Activated T-cell treated with anti-CD3 and anti-CD28 coated beads, Interleukin-2, amount 50 U/mL, for 48 hours (primary cell): Measurements from ENCODE around the gene ZNF776.
"Not testable (repeated sequence)": the region's sequence is repeated elsewhere in the genome, so short reads cannot be mapped to it uniquely, and the experiment has no call there.

Experiments
- DNase-seq, 2 experiments: peaks; one replicate each; pipeline ENCODE4 v3.0.0-alpha.2; 2020

ZNF776 gene

GRCh38 chr19:57779220-57779845 lies 32.7 kb downstream of the ZNF776 start:
- DNase-seq: no peak

DNA sequence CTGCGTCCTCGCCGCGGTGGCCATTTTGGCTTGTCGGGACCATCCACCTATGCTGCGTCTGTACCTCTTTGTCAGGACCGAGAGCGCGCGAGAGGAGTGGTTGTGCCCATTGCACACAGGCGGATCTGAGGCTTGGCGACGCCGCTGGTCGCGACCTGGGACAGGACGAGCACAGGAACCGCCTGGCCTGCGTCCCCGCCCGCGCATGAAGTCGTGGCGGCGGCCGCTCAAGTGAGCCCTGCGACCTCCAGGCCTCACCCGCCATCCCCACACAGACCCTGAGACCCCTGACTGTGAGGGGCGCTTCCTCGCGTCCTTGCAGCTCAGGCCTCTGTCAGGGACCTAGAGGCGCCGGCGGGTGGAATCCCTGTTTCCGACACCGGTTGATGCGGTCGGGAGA lies 39.7 kb downstream of the ZNF776 start:
- no peak for DNase-seq

DNA sequence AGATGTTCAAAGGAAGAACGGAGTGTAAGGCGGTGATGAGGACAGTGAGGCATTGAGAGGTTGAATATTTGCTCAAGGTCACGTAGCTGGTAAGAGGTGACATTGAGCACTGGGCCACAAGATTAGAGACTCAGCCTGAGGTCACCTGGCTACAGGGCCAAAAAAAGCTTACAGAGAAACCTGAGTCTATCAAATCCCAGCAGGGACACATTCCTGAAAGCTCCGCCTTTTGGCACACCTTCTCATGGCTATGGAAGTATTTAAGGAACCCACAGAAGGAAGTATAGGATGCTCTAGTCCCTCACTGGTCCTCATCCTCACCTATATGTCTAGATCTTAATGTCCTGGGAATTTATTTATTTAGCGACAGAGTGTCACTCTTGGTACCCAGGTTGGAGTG lies 40.3 kb downstream of the ZNF776 start:
- DNase-seq: no peak

GRCh38 chr19:57788114-57788692 lies 41.6 kb downstream of the ZNF776 start:
- DNase-seq: no peak

DNA sequence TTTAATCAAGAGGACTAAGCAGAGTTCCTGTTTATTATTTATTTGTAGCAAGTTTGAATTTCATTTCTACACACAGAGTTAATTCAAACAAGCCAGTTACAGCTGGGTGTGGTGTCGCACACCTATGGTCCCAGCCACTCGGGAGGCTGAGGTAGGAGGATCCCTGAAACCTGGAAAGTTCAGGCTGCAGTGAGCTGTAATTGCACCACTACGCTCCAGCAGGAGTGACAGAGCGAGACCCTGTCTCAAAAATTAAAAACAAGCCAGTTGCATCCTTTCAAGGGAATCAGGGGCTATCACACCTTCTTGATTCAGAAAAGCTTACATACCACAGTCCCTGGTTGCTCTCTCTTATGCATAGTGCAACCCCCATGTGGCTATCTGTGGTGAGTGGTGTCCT lies 42.7 kb downstream of the ZNF776 start:
- no peak for DNase-seq

GRCh38 chr19:57796580-57796979 lies 50.0 kb downstream of the ZNF776 start:
- DNase-seq: not testable (repeated sequence)

- DNase-seq: no peak
These were observed 54.1 kb downstream of the ZNF776 start for GRCh38 chr19:57800696-57801095.

GRCh38 chr19:57802269-57802668 lies 55.7 kb downstream of the ZNF776 start:
- no peak for DNase-seq

DNA sequence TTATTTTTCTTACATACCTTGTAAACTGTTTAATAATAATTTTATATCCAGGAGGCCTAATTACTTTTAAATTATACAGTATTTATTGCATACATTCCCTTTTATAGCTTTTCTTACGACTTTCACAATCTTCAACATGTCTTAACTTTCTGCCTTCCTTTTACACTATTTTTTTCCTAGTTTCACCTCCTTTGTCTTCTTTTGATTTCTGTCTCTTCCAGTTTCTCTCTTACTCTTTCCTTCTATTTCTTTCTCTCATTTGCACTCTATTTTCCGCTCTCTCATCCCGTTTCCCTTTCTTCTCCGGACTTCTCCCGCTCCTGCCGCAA lies 56.6 kb downstream of the ZNF776 start:
- no peak for DNase-seq

DNA sequence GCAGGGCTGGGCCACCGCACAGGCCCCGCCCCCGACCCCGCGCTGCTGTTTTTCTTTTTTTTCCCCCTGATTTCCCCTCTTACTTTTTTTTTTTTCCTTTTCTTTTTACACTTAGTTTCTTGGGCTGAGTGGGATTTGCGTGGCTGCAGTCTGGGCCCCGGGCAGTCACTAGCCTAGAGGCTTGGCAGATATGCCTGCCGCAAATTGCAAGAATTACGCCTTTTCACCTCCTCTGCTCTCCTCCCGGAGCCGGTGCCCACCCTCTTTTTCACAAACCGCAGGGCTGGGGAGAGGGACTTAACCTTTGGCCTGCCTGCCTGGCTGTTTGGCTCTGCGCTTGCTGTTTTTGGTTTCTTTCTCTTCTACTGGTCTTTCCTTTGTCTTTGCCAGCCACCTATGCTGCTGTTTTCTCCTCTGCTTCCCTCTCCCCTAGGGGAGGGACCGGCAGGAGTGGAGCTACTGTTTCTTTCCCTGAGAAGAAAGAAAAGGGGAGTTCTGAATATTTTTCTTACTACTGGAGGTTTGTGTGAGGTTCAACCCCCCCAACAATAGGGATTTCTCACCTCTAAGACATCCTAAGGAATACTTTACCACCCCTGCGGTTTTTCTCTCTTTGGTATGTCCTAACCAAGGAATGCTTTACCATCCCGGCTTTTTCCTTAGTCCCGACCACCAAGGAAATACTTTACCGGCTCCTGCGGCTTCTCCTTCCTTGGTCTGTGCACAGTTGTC lies 57.1 kb downstream of the ZNF776 start:
- DNase-seq: no peak

- no peak for DNase-seq
These were observed 60.9 kb downstream of the ZNF776 start for GRCh38 chr19:57807541-57807940.
